HG02763 (cell line): ENCODE results near the gene DIS3L.
"Not testable (repeated sequence)": the region's sequence is repeated elsewhere in the genome, so short reads cannot be mapped to it uniquely, and the experiment has no call there.

Source experiments
- ATAC-seq: cut with Tn5 transposase; IDR thresholded peaks from one replicate; pipeline ENCODE4 v1.9.1; 2021; ENCODE audit warnings: mild to moderate bottlenecking, moderate library complexity; ENCODE audit not compliant: unreplicated experiment

Gene DIS3L

GRCh38 chr15:66308531-66308930, 15.2 kb downstream of the DIS3L start:
- ATAC-seq: no peak

DNA sequence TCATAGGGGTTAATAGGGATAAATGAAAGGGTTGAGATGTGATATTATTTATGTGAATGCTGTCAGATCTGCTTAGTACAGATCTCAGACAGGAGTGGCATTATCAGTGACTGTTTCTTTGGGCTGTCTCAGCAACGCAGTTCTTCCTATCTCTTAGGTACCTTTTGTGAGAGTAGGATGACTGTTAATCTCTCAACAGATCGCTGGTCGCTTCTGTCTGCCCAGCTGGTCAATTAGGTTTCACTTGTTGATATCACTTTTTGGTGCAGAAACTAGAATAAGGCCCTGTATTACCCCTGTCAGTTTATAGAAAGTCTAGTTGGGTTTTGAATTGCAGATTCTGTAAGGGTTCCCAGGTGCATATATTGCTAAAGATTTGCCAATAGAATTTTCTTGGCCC, 16.5 kb downstream of the DIS3L start:
- ATAC-seq: no peak

DNA sequence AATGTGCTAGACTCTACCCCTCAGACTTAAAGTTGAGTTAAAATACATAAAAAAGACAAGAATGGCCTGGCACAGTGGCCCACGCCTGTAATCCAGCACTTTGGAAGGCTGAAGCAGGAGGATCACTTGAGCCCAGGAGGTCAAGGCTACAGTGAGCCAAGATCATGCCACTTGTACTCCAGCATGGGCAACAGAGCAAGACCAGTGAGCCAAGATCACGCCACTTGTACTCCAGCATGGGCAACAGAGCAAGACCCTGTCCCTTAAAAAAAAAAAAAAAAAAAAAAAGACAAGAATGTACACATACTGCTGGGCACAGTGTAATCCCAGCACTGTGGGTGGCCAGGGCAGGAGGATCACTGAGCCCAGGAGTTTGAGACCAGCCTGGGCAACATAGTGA, 17.4 kb downstream of the DIS3L start:
- no peak for ATAC-seq

GRCh38 chr15:66312144-66312543, 18.8 kb downstream of the DIS3L start:
- ATAC-seq: no peak

DNA sequence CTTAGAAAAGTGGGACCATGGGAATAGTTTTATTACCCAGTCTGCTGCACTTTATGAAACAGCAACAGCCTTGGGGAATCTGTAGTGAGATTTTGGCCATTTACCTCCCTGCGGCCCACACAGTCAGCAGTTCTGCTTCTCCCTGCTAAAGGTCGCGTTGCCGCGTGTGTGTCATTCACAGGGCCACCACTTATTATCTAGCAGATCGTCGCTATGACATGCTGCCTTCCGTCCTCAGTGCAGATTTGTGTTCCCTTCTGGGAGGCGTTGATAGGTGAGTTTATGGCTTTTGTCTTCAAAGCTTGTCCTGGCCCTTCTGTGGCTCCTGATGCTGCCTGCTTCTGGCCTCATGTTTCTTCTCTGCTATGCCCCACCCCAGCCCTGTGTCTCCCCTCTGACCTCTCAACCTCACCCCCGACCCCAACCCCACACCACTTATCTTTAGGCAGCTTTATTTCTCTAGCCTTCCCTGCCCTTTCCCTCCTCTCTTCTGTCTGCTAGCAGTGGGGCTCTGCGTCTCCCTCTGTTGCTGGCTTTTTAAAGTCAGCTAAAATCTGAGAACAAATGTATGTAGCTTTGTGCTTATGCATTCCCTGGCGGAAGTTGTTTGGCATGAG, 30.1 kb downstream of the DIS3L start:
- no peak for ATAC-seq

DNA sequence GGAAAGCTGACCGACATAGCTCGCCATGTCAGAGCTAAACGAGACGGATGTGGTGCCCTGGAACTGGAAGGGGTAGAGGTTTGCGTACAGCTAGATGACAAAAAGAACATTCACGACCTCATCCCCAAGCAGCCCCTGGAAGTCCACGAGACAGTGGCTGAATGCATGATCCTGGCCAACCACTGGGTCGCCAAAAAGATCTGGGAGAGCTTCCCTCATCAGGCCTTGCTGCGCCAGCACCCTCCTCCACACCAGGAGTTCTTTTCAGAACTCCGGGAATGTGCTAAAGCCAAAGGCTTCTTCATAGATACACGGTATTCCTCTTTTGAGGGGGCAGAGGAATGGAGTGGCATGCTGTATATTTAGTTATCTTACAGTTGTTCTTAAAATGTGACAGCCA, 32.7 kb downstream of the DIS3L start:
- ATAC-seq: no peak

- ATAC-seq: no peak
Observed at GRCh38 chr15:66327736-66328135, 34.4 kb downstream of the DIS3L start.

DNA sequence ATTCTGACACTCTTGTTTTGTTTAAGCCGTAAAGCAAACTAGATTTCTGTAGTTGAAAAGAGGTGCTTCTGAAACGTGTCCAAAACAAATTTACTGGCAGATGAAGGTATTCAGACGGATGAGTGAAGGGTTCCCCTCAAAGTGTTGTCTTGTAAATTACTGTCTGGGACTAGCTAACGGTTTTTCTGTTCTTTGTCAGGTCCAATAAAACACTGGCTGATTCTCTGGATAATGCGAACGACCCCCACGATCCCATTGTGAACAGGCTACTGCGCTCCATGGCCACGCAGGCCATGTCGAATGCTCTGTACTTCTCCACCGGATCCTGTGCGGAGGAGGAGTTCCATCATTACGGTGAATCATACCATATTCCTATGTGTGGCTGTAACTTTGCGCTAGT, 35.4 kb downstream of the DIS3L start:
- no peak for ATAC-seq

- ATAC-seq: not testable (repeated sequence)
Observed at GRCh38 chr15:66348530-66348929, 55.2 kb downstream of the DIS3L start.

GRCh38 chr15:66356077-66356358, 62.6 kb downstream of the DIS3L start:
- ATAC-seq: no peak

DNA sequence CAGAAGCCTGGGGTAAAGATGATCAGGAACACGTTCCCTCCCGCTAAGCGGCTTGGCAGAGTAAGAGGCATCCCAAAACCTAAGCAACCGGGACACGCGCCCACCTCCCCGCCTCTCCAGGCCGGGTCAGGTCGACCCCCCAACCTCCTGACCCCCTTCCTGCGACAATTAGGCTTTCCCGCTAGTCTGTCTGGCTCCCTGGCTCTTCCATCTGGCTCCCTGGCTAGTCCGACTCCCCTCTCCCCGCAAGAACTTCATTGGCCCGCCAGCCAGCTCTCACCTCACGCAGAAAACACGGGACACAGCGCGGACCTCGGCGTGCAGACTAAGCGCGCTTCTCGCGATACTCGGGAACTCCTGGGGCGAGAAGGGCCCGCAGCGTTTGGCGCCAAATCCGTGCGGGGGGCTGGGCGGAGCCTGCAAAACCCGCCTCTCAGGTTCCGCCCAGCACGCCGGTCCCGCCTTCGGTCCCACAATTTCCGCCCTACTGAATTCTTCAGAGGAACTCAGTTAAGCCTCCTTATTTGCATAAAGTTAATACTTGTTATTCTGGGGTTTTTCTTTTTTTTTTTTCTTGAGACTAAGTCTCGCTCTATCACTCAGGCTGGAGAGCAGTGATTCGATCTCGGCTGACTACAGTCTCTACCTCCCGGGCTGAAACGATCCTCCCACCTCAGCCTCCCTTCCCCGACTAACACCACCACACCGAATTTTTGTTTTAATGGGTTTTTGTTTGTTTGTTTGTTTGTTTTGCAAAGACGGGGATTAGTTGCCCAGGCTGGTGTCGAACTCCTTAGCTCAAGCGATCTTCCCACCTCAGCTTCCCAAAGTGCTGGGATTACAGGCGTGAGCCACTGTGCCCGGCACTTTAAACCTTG, 63.2 kb downstream of the DIS3L start, which contains the start of gene TIPIN:
Gene TIPIN (minus strand): TSS at position 327 of the 878 bp plus-strand sequence. CDS start 3,738 bp downstream, outside the sequence.
- ATAC-seq: peak; percentile 88

DNA sequence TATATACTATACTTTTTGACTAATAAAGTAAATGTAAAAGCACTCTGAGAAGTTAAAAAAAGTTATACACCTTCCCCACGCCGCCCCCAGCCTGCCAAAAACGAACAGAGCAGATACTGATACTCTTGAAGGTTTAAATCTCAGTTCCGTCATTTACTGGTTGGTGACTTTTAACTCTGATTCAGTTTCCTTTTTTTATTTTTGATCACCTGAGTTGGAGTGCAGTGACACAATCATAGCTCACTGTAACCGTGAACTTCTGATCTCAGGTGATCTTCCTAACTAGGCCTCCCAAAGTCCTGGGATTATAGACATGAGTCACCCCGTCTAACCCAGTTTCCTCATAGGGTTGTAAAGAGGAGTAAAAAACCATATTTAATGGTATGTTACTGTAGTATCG, 66.4 kb downstream of the DIS3L start:
- no peak for ATAC-seq

- ATAC-seq: not testable (repeated sequence)
Observed at GRCh38 chr15:66361745-66362460, 68.5 kb downstream of the DIS3L start.

- no peak for ATAC-seq
Observed at GRCh38 chr15:66362776-66363175, 69.4 kb downstream of the DIS3L start.

DNA sequence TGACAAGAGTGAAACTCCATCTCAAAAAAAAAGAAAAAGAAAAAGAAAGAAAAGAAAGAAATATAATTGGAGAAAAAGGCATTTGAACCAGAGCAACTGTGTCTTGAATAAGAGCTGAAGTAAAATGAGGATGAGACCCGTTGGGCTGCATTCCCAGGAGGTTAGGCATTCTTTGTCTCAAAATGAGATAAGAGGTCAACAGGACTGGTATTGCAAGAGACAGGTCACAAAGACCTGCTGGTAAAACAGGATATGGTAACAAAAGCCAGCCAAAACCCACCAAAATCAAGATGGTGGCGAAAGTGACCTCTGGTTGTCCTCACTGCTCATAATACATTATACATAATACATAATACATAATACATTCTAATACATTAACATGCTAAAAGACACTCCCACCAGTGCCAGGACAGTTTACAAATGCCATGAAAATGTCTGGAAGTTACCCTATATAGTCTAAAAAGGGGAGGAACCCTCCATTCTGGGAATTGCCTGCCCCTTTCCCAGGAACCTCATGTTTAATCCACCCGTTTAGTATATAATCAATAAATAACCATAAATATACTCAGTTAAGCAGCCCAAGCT, 71.7 kb downstream of the DIS3L start:
- no peak for ATAC-seq

DNA sequence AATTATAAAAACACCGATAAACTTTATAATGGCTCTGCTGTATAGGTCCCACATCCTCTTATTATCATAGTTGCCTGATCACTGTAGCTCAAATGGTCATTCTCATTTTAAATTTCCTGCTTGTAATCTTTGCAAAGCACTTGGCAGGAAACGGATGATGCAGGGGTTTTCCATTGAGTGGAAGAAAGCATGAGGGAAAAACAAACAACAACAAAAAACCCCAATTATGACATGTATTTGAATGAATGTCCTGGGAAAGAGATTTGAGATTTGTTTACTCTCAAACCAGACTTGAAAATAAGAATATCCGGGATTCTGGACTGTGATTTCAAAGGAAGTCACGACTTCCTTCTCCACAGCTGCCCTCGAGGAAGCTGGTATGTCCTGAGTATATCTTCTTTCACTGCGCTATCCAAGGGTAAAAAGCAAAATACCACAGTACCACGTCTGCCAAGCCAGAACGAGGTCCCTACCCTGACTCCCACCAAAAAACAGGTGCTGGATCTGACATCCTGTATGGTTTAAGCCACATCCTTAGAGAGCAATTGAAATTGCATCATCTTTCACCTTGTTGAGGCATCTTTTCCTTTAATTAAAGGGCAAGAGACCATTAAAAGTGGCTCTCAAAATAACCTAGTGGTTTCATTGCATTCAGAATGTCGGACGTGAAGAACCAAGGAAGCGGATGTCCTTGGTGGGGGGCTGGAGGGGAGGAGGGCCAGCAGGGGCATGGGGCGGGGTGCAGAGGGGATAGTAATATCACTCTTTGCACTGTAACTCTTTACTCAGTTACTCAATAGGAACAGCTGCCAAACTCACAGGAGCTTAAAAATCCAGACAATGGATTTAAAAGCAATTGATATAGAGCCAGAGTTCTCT, 76.6 kb downstream of the DIS3L start:
- ATAC-seq: no peak

GRCh38 chr15:66374179-66374578, 80.8 kb downstream of the DIS3L start:
- no peak for ATAC-seq

- no peak for ATAC-seq
Observed at GRCh38 chr15:66378814-66379430, 85.6 kb downstream of the DIS3L start.

DNA sequence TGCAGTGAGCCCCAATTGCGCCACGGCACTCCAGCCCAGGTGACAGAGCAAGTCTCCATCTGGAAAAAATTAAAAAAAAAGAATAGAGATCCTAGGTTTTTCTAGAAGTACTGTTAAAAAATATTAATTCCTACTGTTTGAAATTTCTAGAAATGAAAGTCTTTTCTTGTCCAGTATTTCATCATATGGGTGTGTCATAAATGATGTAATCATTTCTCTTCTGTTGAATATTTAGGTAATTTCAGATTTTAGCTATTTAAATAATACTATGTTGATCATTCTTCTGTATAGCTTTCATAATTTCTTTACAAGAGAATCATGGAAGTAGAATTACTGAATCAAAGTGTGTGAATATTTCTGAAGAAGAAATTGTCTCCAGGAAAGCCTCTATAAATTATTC, 88.0 kb downstream of the DIS3L start:
- not testable (repeated sequence) for ATAC-seq
